ENCODE results near the gene CES2. TPM values are rescaled to one million over a fixed set of nuclear protein-coding genes. Genes with fewer than 3 reads are reported as not detected.

CES2 gene
- total and polyA plus RNA-seq, 9 of the 15 experiments (the other 6 are each of a cell fraction or from before 2014, with no cell fraction given), result 2.2 to 37.9 (median 24.4) TPM

DNA sequence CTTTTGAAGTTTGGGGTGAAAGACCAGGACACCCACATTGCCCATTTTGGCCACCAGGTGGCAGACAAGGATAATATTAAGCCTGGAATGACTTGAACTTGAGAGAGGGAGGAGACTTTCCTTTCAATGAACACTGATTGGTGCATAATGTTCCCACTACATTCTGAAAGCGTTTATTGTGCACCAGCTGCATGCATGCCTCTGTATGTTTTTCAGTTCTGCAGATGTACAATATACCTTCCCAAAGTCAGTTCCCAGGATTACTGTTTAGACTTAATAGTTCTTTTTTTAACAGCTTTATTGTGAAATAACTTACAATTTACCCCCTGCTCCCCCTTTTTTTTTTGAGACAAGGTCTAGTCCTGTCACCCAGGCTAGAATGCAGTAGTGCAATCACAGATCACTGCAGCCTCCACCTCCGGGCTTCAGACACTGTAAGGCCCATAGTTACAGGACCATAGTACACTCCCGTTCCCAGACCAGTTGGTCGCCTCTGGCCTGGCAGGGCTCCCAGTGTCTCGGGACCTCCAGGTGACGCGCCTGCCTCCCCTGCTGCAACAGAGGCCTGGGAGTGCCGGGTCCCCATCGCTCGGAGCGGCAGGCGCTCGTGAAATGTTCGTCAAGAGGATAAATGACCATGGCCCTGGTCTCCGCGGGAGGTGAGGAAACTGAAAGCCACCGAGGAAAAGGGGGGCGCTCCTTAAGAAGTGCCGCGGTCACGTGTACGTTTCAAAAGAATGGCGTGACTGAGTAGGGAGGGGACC is 12.2 kb downstream of the CES2 start (continued):
- TF ChIP-seq, protein P1, sequence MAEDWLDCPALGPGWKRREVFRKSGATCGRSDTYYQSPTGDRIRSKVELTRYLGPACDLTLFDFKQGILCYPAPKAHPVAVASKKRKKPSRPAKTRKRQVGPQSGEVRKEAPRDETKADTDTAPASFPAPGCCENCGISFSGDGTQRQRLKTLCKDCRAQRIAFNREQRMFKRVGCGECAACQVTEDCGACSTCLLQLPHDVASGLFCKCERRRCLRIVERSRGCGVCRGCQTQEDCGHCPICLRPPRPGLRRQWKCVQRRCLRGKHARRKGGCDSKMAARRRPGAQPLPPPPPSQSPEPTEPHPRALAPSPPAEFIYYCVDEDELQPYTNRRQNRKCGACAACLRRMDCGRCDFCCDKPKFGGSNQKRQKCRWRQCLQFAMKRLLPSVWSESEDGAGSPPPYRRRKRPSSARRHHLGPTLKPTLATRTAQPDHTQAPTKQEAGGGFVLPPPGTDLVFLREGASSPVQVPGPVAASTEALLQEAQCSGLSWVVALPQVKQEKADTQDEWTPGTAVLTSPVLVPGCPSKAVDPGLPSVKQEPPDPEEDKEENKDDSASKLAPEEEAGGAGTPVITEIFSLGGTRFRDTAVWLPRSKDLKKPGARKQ (CRISPR knock-in tag; IDR thresholded peaks at IDR 0.05), result no peak
- TF ChIP-seq, protein P2, sequence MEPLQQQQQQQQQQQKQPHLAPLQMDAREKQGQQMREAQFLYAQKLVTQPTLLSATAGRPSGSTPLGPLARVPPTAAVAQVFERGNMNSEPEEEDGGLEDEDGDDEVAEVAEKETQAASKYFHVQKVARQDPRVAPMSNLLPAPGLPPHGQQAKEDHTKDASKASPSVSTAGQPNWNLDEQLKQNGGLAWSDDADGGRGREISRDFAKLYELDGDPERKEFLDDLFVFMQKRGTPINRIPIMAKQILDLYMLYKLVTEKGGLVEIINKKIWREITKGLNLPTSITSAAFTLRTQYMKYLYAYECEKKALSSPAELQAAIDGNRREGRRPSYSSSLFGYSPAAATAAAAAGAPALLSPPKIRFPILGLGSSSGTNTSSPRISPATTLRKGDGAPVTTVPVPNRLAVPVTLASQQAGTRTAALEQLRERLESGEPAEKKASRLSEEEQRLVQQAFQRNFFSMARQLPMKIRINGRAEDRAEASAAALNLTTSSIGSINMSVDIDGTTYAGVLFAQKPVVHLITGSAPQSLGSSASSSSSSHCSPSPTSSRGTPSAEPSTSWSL (CRISPR knock-in tag; IDR thresholded peaks at IDR 0.05; ENCODE audit: borderline replicate concordance), result no peak
- TF ChIP-seq MYBL2 (IDR thresholded peaks at IDR 0.05; ENCODE audit: low read depth) (no peak), MYBL2 (CRISPR knock-in tag; IDR thresholded peaks at IDR 0.05; ENCODE audit: borderline replicate concordance) (no peak), ADNP (tag; IDR thresholded peaks at IDR 0.05) (no peak), ETV6 (IDR thresholded peaks at IDR 0.05; ENCODE audit: borderline replicate concordance in 1 of 2, low read depth in 2 of 2, low read length in 1 of 2) (no peak), ETV6 (CRISPR knock-in tag; IDR thresholded peaks at IDR 0.05; ENCODE audit: borderline replicate concordance) (no peak), EGR1 (conservative IDR thresholded peaks at IDR 0.05) (no peak), ZFX (CRISPR knock-in tag; IDR thresholded peaks at IDR 0.05) (no peak), RCOR1 (IDR thresholded peaks at IDR 0.05; ENCODE audit: borderline replicate concordance in 1 of 2, low read depth in 2 of 2, low read length in 2 of 2) (peak in 1 of 2 experiments; percentile 58; a peak in 1 of 4 replicates), STAT5A (IDR thresholded peaks at IDR 0.05; ENCODE audit: borderline replicate concordance, low read length) (no peak), ARID2 (IDR thresholded peaks at IDR 0.05) (no peak), SMARCA4 (IDR thresholded peaks at IDR 0.05) (0 out of 2 replicates have a peak, but pooled peaks have one; percentile 24), CREBBP (IDR thresholded peaks at IDR 0.05; ENCODE audit: low read depth, low read length) (no peak), SMAD4 (CRISPR knock-in tag; conservative IDR thresholded peaks at IDR 0.05) (no peak), JUN (IDR thresholded peaks at IDR 0.05; ENCODE audit: borderline replicate concordance, low read depth, low read length) (no peak), JUN (CRISPR knock-in tag; IDR thresholded peaks at IDR 0.05; ENCODE audit: borderline replicate concordance) (0 out of 2 replicates have a peak, but pooled peaks have one; percentile 29), ETS2 (tag; IDR thresholded peaks at IDR 0.05; ENCODE audit: borderline replicate concordance, poor library complexity, severe bottlenecking) (no peak)
- TF ChIP-seq, protein P3, sequence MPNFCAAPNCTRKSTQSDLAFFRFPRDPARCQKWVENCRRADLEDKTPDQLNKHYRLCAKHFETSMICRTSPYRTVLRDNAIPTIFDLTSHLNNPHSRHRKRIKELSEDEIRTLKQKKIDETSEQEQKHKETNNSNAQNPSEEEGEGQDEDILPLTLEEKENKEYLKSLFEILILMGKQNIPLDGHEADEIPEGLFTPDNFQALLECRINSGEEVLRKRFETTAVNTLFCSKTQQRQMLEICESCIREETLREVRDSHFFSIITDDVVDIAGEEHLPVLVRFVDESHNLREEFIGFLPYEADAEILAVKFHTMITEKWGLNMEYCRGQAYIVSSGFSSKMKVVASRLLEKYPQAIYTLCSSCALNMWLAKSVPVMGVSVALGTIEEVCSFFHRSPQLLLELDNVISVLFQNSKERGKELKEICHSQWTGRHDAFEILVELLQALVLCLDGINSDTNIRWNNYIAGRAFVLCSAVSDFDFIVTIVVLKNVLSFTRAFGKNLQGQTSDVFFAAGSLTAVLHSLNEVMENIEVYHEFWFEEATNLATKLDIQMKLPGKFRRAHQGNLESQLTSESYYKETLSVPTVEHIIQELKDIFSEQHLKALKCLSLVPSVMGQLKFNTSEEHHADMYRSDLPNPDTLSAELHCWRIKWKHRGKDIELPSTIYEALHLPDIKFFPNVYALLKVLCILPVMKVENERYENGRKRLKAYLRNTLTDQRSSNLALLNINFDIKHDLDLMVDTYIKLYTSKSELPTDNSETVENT (CRISPR knock-in tag; IDR thresholded peaks at IDR 0.05), result no peak
- TF ChIP-seq, protein P4, sequence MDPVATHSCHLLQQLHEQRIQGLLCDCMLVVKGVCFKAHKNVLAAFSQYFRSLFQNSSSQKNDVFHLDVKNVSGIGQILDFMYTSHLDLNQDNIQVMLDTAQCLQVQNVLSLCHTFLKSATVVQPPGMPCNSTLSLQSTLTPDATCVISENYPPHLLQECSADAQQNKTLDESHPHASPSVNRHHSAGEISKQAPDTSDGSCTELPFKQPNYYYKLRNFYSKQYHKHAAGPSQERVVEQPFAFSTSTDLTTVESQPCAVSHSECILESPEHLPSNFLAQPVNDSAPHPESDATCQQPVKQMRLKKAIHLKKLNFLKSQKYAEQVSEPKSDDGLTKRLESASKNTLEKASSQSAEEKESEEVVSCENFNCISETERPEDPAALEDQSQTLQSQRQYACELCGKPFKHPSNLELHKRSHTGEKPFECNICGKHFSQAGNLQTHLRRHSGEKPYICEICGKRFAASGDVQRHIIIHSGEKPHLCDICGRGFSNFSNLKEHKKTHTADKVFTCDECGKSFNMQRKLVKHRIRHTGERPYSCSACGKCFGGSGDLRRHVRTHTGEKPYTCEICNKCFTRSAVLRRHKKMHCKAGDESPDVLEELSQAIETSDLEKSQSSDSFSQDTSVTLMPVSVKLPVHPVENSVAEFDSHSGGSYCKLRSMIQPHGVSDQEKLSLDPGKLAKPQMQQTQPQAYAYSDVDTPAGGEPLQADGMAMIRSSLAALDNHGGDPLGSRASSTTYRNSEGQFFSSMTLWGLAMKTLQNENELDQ (CRISPR knock-in tag; IDR thresholded peaks at IDR 0.05; ENCODE audit: borderline replicate concordance), result no peak
